ENCODE data around the gene PLAA.

DNA sequence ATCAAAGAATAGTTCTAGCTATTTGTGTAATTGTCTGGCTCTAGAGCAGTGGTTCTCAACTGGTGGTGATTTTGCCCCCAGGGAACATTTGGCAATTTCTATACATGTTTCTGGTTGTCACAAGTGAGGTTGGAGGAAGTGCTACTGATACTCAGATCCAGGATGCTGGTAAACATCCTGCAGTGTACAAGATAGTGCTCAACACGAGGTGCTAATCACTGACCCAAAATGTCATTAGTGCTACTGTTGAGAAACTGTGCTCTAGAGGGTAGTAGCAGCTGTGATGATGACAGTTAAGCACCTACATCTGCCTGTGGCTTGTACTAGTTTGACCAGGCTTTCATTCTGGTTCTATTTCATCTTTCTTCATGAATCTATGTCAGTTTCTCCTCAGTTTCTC is 36.3 kb upstream of the PLAA start:
- TF ChIP-seq REST (IDR thresholded peaks at IDR 0.05; ENCODE audit: insufficient read depth in 1 of 2, low read depth in 2 of 2, low read length in 2 of 2) (no peak), POLR2AphosphoS5 (IDR thresholded peaks at IDR 0.05; ENCODE audit: low read depth, low read length) (no peak)

Data from PFSK-1 (cell line).